NCI-H82 treated with DMSO at 0.1 percent for 48 hours (cell line): ENCODE data around the gene ASIC3.

Experiments
- DNase-seq: peaks from one replicate; lab custom pipeline; 2025; ENCODE audit not compliant: unreplicated experiment; lab: John Stamatoyannopoulos, UW

Gene ASIC3

DNA sequence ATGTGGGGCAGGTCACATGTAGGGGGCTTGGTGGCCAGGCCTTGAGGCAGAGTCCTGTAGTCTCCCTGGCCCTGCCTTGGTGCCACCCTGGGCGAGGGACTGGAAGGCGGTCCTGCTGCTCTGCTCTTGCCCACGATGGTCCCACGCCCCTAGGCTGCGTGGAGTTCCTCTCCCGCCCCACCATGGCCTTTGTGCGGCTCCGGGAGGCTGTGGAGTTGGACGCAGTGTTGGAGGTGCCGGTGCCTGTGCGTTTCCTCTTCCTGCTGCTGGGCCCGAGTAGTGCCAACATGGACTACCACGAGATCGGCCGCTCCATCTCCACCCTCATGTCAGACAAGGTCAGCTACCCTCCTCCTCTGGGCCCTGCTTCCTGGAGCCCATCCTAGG is 22.2 kb downstream of the ASIC3 start:
- no peak for DNase-seq

GRCh38 chr7:151071032-151071866 is 22.9 kb downstream of the ASIC3 start:
- no peak for DNase-seq

DNA sequence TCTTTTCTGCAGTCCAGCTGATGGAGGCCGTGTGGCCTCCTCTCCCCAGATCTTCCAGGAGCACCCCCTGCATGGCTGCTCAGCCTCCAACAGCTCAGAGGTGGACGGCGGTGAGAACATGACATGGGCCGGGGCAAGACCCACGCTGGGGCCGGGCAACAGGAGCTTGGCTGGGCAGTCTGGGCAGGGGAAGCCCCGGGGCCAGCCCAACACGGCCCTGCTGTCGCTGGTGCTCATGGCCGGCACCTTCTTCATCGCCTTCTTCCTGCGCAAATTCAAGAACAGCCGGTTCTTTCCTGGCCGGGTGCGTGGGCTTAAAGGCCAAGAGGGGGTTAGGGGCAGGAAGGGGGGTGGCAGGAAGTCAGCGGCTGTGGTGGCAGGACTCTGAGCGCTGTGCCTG is 25.7 kb downstream of the ASIC3 start:
- DNase-seq, result no peak

DNA sequence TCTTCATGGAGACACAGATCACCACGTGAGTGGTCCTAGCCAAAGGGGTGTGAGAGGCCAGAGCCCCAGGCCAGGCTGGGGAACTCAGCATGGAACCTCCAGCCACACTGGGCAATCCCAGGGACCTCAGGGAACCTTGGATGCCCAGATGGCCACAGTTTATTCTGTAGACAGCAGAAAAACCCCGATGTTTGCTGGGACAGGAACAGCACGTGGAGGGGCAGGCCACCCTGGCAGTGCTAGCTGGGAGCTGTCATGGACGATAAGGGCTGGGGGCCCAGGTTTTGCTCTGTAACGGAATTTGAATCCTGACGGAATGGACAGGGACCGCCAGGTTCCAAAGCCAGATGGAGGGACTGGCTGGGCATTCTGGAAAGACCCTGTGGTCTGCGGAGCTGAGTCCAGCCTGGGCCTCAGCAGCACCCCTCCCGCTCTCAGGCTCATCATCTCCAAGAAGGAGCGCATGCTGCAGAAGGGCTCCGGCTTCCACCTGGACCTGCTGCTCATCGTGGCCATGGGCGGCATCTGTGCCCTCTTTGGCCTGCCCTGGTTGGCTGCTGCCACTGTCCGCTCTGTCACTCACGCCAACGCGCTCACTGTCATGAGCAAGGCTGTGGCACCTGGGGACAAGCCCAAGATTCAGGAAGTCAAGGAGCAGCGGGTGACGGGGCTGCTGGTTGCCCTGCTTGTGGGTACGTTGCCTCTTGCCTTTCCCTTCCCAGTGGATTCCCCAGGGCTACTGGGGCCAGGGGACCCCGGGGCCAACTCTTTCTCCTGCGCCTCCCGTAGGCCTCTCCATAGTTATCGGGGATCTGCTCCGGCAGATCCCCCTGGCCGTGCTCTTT is 26.7 kb downstream of the ASIC3 start:
- no peak for DNase-seq

DNA sequence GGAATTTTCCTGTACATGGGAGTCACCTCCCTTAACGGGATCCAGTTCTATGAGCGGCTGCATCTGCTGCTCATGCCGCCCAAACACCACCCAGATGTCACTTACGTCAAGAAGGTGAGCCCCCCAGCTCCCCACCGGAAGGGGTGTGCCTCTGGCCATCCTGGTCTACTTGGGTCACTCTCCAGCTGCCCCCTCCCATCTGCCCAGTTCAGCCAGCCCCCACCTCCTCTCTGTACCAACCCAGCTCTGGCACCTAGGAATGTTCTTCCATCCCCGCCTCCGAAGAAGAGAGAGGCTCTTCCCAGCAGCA is 27.3 kb downstream of the ASIC3 start:
- DNase-seq, result no peak

DNA sequence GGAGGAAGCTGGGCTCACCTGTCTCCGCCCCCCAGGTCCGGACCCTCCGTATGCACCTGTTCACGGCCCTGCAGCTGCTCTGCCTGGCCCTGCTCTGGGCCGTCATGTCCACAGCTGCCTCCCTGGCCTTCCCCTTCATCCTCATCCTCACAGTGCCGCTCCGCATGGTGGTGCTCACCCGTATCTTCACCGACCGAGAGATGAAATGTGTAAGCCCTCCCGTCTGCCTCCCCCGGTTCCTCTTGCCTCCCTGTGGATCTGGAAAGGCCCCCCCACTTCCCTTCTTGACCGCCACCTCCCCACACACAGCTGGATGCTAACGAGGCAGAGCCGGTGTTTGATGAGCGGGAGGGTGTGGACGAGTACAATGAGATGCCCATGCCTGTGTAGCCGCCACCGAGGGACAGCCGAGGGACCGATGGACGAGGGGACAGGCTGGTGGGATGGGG is 27.7 kb downstream of the ASIC3 start:
- no peak for DNase-seq

- no peak for DNase-seq
Measured at GRCh38 chr7:151076863-151077704, 28.8 kb downstream of the ASIC3 start.

DNA sequence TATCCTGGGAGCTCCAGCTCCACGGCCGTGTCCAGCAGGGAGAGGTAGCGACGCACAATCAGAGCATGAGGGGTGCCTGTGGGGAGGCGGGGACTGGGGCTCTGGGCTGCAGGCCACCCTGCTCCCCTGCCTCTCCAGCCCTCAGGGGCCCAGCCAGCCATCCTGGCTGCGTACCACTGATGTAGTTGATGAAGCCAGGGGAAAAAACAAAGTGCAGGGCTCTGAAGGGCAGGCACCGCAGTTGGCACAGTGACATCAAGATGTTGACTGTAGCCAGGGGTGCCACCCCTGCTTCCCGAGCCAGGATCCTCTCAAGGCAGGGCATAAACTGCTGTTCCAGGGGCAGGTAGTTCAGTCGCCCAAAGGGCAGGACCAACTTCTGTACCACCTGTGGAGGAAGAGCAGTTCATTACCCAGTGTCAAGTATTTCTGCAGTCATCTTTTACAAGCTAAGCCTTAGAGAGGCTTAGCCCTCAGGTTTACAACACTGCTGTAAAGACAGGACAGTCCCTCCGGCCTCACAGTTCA is 29.4 kb downstream of the ASIC3 start:
- DNase-seq, result no peak

GRCh38 chr7:151078233-151079040 is 30.1 kb downstream of the ASIC3 start:
- DNase-seq, result no peak

DNA sequence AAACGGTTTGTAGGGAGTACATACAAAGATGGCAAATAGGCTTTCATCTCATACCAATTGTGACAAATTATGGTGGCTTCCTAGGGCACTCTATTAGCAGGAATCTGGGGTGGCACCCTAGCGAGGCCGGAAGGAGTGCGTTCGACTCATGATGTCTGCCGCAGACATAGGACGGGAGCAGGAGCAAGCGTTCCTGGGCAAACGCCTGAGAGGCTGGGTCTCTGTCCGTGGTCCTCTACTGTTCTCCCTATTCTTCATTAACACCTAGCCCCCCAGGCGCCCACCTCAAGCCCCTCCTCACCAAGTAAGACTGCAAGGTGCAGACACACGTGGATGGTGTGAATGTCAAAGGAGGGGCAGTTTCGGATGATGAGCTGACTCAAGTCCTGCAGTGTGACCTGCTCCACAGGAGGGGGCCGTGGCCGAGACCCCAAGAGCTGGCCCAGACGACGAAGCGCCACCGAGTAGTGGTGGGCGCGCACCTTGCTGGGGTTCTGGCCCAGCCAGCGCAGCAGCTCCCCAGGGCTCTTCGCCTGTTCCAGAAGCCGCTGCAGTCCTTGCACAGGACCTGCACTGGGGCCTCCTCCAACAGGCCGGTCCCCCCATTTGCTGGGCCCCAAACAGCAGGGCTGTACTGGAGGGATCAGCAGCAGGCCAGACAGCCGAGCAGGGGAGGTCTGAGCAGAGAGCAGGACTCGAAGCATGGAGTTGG is 31.0 kb downstream of the ASIC3 start:
- DNase-seq, result no peak

DNA sequence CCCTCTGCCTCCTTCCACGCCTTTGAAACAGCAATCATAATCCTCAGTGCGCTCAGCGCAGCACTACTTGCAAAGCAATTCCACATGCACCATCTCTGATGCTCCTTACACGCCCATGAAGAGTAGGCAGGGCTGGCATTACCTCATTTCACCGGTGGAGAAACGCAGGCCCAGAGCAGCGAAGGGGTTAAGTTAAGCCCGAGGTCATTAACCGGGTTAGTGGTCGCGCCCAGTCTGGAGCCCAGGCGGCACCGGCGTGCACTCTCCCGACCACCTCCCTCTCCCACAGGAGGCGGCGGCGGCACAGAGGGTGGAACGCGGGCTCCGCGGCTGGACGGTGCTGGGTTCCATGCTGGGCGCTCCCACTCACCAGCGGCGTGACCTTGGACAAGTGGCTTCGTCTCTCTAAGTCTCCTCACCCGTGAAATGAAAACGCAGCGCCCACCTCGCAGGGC is 31.8 kb downstream of the ASIC3 start:
- DNase-seq, result no peak

- peak; percentile 65 for DNase-seq
Measured at GRCh38 chr7:151080522-151081169, 32.3 kb downstream of the ASIC3 start, which contains the start of gene FASTK. FASTK (minus strand) TSS chr7:151080809; CDS start chr7:151080766, 43 bp downstream.

DNA sequence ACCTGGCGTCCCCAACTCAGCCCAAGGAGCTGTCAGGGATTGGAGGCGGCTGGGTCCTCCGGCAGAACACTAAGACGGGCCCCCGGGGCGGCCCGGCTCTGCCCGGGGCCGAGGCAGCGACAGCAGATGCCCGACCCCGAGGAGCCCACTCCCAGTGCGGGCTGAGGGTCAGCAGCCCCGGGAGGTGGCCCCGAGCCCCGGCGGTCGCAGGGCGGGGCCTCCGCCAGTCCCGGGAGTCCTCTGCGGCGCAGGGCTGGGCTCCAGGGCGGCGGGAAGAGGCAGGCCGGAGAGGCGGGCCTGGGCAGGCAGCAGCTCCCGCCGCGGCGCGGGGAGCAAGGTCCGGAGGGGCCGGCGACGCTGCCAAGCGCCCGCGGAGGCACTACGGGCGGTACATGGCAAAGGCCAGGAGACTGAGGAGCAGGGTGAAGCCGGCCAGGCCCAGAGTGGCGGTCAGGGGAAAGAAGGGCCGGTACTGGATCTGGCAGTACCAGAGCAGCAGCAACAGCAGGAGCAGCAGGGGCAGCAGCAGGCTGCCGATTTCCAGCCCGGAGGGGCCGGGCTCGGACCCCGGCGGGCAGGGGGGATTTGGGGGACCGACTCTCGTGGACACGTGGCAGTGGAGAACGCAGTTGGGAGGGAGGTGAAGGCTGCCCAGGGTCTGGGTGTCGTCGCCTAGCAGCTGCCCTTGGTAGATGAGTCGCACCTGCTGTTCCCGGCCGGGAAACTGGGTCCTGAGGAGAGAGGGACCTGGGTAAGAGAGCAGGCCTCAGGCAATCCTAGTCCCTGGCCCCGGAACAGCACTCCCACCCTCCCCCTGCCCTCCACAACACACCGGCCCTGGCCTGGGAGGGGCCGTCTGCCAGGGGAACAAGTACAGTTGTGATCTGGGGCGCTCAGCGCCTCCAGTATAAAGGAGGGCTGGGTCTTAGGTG is 33.1 kb downstream of the ASIC3 start:
- DNase-seq, result no peak

DNA sequence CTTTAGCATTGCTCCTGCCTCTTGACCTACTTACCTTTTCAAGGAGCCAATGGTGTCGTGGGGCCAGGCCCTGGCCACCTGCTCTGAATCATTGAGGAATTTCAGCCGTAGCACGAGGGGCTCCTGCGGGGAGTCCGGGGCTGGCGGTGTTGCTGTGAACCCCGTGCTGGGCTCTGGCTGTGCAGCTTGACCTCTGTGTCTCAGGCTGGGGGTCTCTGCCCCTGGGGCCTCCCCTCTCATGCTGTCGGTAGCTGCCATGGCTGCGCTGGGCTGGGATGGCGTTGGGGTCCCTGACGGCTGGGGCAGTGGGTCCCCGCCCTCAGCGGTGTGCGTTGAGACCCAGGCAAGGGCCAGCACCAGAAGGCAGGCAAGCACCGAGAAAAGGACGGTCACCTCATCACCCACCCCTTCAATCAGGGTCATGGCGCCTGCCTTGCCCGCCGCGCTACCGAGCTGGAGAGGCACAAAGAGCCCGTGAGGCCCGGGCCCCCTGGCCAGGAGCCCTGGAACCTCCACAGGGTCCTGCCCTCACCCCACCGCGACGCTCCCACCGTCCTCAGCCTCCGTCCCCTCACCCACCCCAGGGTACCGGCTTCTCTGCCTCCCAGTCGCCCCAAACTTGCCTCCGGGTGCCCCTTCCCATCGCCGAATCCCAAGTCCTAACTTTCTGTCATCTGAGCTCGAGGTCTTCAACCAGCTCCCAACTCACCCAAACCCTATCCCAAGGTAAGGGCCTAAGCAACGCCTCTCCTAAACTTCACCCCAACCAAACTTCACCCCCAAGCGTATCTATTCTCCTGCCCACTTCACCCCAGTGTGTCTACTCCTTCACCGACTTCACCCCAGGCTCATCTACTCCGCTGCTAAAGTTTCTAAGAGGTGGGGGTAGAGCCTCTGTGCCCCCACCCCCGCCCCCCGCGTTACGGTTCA is 34.1 kb downstream of the ASIC3 start:
- DNase-seq, result no peak

- peak; percentile 44 for DNase-seq
Measured at GRCh38 chr7:151083071-151083823, 34.9 kb downstream of the ASIC3 start, which contains the start of gene TMUB1. TMUB1 (minus strand) TSS chr7:151083493; CDS start chr7:151082563, 930 bp downstream.

DNA sequence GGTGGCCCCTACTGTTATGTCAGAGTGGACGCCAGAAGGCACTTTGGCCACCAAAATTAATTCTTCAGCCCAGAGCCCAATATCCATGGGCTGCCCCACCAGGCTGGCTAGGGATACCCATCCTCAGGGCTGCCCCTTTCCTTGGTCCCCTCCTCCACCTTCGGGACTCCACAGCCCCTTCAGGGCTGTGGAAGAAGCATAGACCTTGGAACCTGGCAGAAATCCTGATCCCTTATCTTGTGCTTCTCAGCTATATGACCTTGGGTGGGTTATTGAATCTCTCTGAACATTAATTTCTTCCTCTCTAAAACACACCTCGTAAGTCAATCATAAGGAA is 35.5 kb downstream of the ASIC3 start:
- no peak for DNase-seq
